IMR-90 (cell line): ENCODE data around the gene NEGR1. TPM values are rescaled to one million over a fixed set of nuclear protein-coding genes. Genes with fewer than 3 reads are reported as not detected.

Experiments used
- ATAC-seq: fragments of 200-7000 bp; cut with Tn5 transposase; 2 replicates; pipeline ENCODE4 v1.9.1; 2020; ENCODE audit warnings: low read depth, mild to moderate bottlenecking, moderate library complexity
- BruUV-seq: library from RNA; stranded (reverse); fragments of 400-500 nt; replicated peaks from 2 replicates; lab custom pipeline; 2021; lab: Mats Ljungman, UMichigan
- CTCF ChIA-PET: fragments of 300-600 bp; formaldehyde crosslinking; extraction: SDS; loops from one replicate; lab custom pipeline; 2021; ENCODE audit warnings: antibody characterized with exemption; lab: Yijun Ruan, JAX
- POLR2A ChIA-PET: fragments of 300-600 bp; sonication (Branson Sonifier 250); formaldehyde crosslinking; loops from one replicate; lab custom pipeline; 2022; ENCODE audit warnings: antibody characterized with exemption; ENCODE audit not compliant: unreplicated experiment; lab: Charles Lee
- DNase-seq: peaks from one replicate; pipeline ENCODE4 v3.0.0; 2013
- H2AFZ ChIP-seq: replicated peaks from 2 replicates; pipeline ENCODE3; 2013; ENCODE audit warnings: low read length, mild to moderate bottlenecking; ENCODE audit not compliant: poor library complexity
- H2AK5ac ChIP-seq: 2 replicates; pipeline ENCODE4 v1.6.1; 2013; ENCODE audit warnings: low read depth, low read length, inconsistent platforms
- H2AK9ac ChIP-seq: replicated peaks from 2 replicates; pipeline ENCODE3; 2013; ENCODE audit warnings: mild to moderate bottlenecking, low read depth, low read length, moderate library complexity; ENCODE audit not compliant: poor library complexity
- H2BK120ac ChIP-seq: 2 replicates; pipeline ENCODE4 v1.6.1; 2013; ENCODE audit warnings: low read depth, low read length, inconsistent platforms
- H2BK15ac ChIP-seq: 3 replicates; pipeline ENCODE4 v1.6.1; 2013; ENCODE audit warnings: low read depth, low read length, inconsistent platforms
- H2BK20ac ChIP-seq: 2 replicates; pipeline ENCODE4 v1.6.1; 2013; ENCODE audit warnings: low read depth, mild to moderate bottlenecking, inconsistent platforms, low read length, moderate library complexity
- H2BK5ac ChIP-seq: 2 replicates; pipeline ENCODE4 v1.6.1; 2013; ENCODE audit warnings: mild to moderate bottlenecking, low read depth, low read length, inconsistent platforms; ENCODE audit not compliant: poor library complexity, severe bottlenecking
- H3K14ac ChIP-seq: replicated peaks from 2 replicates; pipeline ENCODE4 v1.6.1; 2013; ENCODE audit warnings: low read depth, low read length, inconsistent platforms
- H3K18ac ChIP-seq: 2 replicates; pipeline ENCODE4 v1.6.1; 2013; ENCODE audit warnings: low read depth, low read length, control low read depth
- H3K23ac ChIP-seq: 2 replicates; pipeline ENCODE4 v1.6.1; 2013; ENCODE audit warnings: low read depth, low read length, inconsistent platforms
- H3K27ac ChIP-seq: 2 replicates; pipeline ENCODE4 v1.5.1; 2013; ENCODE audit warnings: mild to moderate bottlenecking, control low read depth, low read length; ENCODE audit not compliant: insufficient read depth
- H3K27me3 ChIP-seq: 2 replicates; pipeline ENCODE4 v1.6.1; 2013; ENCODE audit warnings: low read length; ENCODE audit not compliant: control insufficient read depth, insufficient read depth
- H3K36me3 ChIP-seq: 2 replicates; pipeline ENCODE4 v1.6.1; 2013; ENCODE audit warnings: low read length, mixed read lengths; ENCODE audit not compliant: control insufficient read depth, insufficient read depth
- H3K4ac ChIP-seq: 2 replicates; pipeline ENCODE4 v1.6.1; 2013; ENCODE audit warnings: low read depth, low read length, inconsistent platforms
- H3K4me1 ChIP-seq: 2 replicates; pipeline ENCODE4 v1.6.1; 2013; ENCODE audit warnings: low read length, mixed read lengths; ENCODE audit not compliant: control insufficient read depth, insufficient read depth
- H3K4me2 ChIP-seq: 2 replicates; pipeline ENCODE4 v1.6.1; 2013; ENCODE audit warnings: low read depth, mild to moderate bottlenecking, control low read depth, low read length, moderate library complexity
- H3K4me3 ChIP-seq: 2 replicates; pipeline ENCODE4 v1.5.1; 2013; ENCODE audit warnings: low read depth, mild to moderate bottlenecking, control low read depth, low read length, moderate library complexity; ENCODE audit not compliant: insufficient read depth
- H3K56ac ChIP-seq: 2 replicates; pipeline ENCODE4 v1.6.1; 2013; ENCODE audit warnings: low read length, inconsistent platforms; ENCODE audit not compliant: insufficient read depth; ENCODE audit errors: extremely low read depth
- H3K79me1 ChIP-seq, 2 experiments: 2 replicates each; pipeline ENCODE4 v1.6.1; 2013; ENCODE audit warnings: low read length in 2 of 2, inconsistent platforms in 1 of 2, low read depth in 1 of 2
- H3K9ac ChIP-seq: 2 replicates; pipeline ENCODE4 v1.6.1; 2013; ENCODE audit warnings: low read depth, low read length, control low read depth
- H3K9me1 ChIP-seq: 2 replicates; pipeline ENCODE4 v1.6.1; 2013; ENCODE audit warnings: low read length, inconsistent platforms; ENCODE audit not compliant: insufficient read depth
- H3K9me3 ChIP-seq: 2 replicates; pipeline ENCODE4 v1.6.1; 2013; ENCODE audit warnings: low read length; ENCODE audit not compliant: control insufficient read depth, insufficient read depth
- H4K20me1 ChIP-seq: 2 replicates; pipeline ENCODE4 v1.6.1; 2013; ENCODE audit warnings: low read length, inconsistent platforms; ENCODE audit not compliant: insufficient read depth
- H4K5ac ChIP-seq: 2 replicates; pipeline ENCODE4 v1.6.1; 2013; ENCODE audit warnings: mild to moderate bottlenecking, low read depth, low read length, control low read depth
- H4K8ac ChIP-seq, 2 experiments: 2 replicates each; pipeline ENCODE4 v1.6.1; 2013; ENCODE audit warnings: low read depth in 2 of 2, low read length in 2 of 2, control low read depth in 1 of 2, inconsistent platforms in 1 of 2
- H4K91ac ChIP-seq: 2 replicates; pipeline ENCODE4 v1.6.1; 2013; ENCODE audit warnings: low read depth, low read length, inconsistent platforms; ENCODE audit not compliant: insufficient read depth
- CEBPB ChIP-seq: IDR thresholded peaks from 2 replicates; pipeline ENCODE4 v1.6.1; 2012; ENCODE audit warnings: low read depth, low read length, improper control_type of control experiment
- ELK1 ChIP-seq: fragments of 150-350 bp; IDR thresholded peaks from 2 replicates; pipeline ENCODE4 v1.6.1; 2016; ENCODE audit warnings: low read depth, mild to moderate bottlenecking, low read length, moderate library complexity, borderline replicate concordance
- POLR2A ChIP-seq: IDR thresholded peaks from 2 replicates; pipeline ENCODE4 v1.6.1; 2012; ENCODE audit warnings: mild to moderate bottlenecking, low read depth, low read length
- WGBS, 2 experiments: methylation state at CpG; one replicate each; pipeline versions ENCODE4 v1.1.5 to v1.1.7; 2013; ENCODE audit warnings: missing lambda C conversion rate in 2 of 2; ENCODE audit not compliant: insufficient read length in 1 of 2; ENCODE audit errors: extremely low coverage in 2 of 2; 5-methylcytosine and 5-hydroxymethylcytosine counted together
- dilution Hi-C: fragments of 300-500 bp; cut with HindIII; formaldehyde crosslinking; loops from one replicate; pipeline ENCODE4 v1.14.3; 2018; ENCODE audit warnings: low sequenced_read_pairs; ENCODE audit not compliant: unreplicated experiment
- in situ Hi-C: fragments of 300-500 bp; cut with MboI; formaldehyde crosslinking; loops from 3 replicates; pipeline ENCODE4 v1.14.3; 2019; ENCODE audit warnings: low sequenced_read_pairs, inconsistent platforms, mixed read lengths
- intact Hi-C: fragments of 100-400 bp; cut with micrococcal nuclease; formaldehyde crosslinking; loops from 2 replicates; pipeline ENCODE4 v1.10.0; 2022
- polyA plus RNA-seq, 3 experiments: library from polyadenylated mRNA; depleted of rRNA; stranded (reverse); fragments of >200 nt; gene quantifications; 2 replicates each; pipeline ENCODE4 v1.2.3, GENCODE V29; 2012; ENCODE audit warnings: low replicate concordance in 1 of 3
- total RNA-seq: library from RNA; depleted of rRNA; stranded (reverse); fragments of >200 nt; gene quantifications from 2 replicates; pipeline ENCODE4 v1.2.3, GENCODE V29; 2012

NEGR1 gene
- total and polyA plus RNA-seq, 2 of the 4 experiments (the other 2 are of a cell fraction): 5.1 to 9.1 TPM

GRCh38 chr1:72227667-72228066 is 54.7 kb downstream of the NEGR1 start:
- Histone ChIP-seq H3K23ac (no peak overlapping the region), H2AFZ (no peak overlapping the region), H2BK15ac (no peak overlapping the region), H3K14ac (peak overlapping the region; percentile 8; the same call in 1 of the 2 replicates), H2BK5ac (no peak overlapping the region), H3K9ac (no peak overlapping the region), H3K4me3 (no peak overlapping the region), H4K5ac (no peak overlapping the region), H2AK9ac (no peak overlapping the region), H4K20me1 (no peaks in the 10 kb centered on the region), H3K56ac (no peak overlapping the region), H3K4ac (no peak overlapping the region), H2BK120ac (0 out of 2 replicates have a peak overlapping the region, but pooled peaks have one; percentile 35), H4K8ac (peak overlapping the region in 1 of 2 experiments; percentile 16; a peak in 1 of 4 replicates), H3K27ac (no peak overlapping the region), H2BK20ac (0 out of 2 replicates have a peak overlapping the region, but pooled peaks have one; percentile 16), H3K4me2 (peak overlapping the region; percentile 76; the same call in 1 of the 2 replicates), H3K4me1 (peaks cover 8% of the 10 kb centered on the region), H3K9me3 (no peaks in the 10 kb centered on the region), H3K79me1 (peaks cover 3 to 8% of the 10 kb centered on the region in 2 experiments; a peak in 2 of 4 replicates), H4K91ac (no peak overlapping the region), H3K18ac (no peak overlapping the region), H3K9me1 (peaks cover 3% of the 10 kb centered on the region; the same call in 1 of the 2 replicates), H2AK5ac (no peak overlapping the region), H3K36me3 (no peaks in the 10 kb centered on the region), H3K27me3 (no peaks in the 10 kb centered on the region)
- dilution Hi-C loops: no loop called here
- TF ChIP-seq CEBPB: no peak
- TF ChIP-seq POLR2A: no peak
- no peak for TF ChIP-seq ELK1
- peak; percentile 72 for ATAC-seq
- intact Hi-C loops: no loop called here
- in situ Hi-C loops: no loop called here
- peak; percentile 24 for DNase-seq
- ChIA-PET CTCF (no interaction called here), POLR2A (no interaction called here)
- no CpG with 5 or more reads among the region's 4 CpGs for WGBS, 2 experiments
- BruUV-seq: no TSS peak
